H9 (cell line): ENCODE results near the gene LEPROT. TPM values are rescaled to one million over a fixed set of nuclear protein-coding genes. Genes with fewer than 3 reads are reported as not detected.

Experiments used
- DNase-seq: peaks from one replicate; pipeline ENCODE4 v3.0.0-alpha.2; 2017
- H2AFZ ChIP-seq: one replicate; pipeline ENCODE4 v1.6.1; 2013; ENCODE audit warnings: mild to moderate bottlenecking, low read length, control low read depth, moderate library complexity
- H2AK5ac ChIP-seq: 2 replicates; pipeline ENCODE4 v1.6.1; 2013; ENCODE audit warnings: low read length, control low read depth, mixed read lengths; ENCODE audit not compliant: insufficient read length
- H2BK120ac ChIP-seq: one replicate; pipeline ENCODE4 v1.6.1; 2013; ENCODE audit warnings: low read depth, mild to moderate bottlenecking, low read length, control low read depth, inconsistent platforms; ENCODE audit not compliant: poor library complexity, severe bottlenecking
- H2BK12ac ChIP-seq: 2 replicates; pipeline ENCODE4 v1.6.1; 2013; ENCODE audit warnings: low read length, control low read depth, mixed read lengths, low read depth; ENCODE audit not compliant: insufficient read length
- H2BK15ac ChIP-seq: 2 replicates; pipeline ENCODE4 v1.6.1; 2013; ENCODE audit warnings: low read depth, low read length, control low read depth
- H2BK20ac ChIP-seq: one replicate; pipeline ENCODE4 v1.6.1; 2013; ENCODE audit warnings: low read depth, mild to moderate bottlenecking, low read length, control low read depth, inconsistent platforms; ENCODE audit not compliant: poor library complexity, severe bottlenecking
- H2BK5ac ChIP-seq: 2 replicates; pipeline ENCODE4 v1.6.1; 2013; ENCODE audit warnings: low read length, control low read depth, mixed read lengths; ENCODE audit not compliant: insufficient read length
- H3K14ac ChIP-seq: 2 replicates; pipeline ENCODE4 v1.6.1; 2013; ENCODE audit warnings: low read length, control low read depth; ENCODE audit not compliant: insufficient read depth
- H3K18ac ChIP-seq: 2 replicates; pipeline ENCODE4 v1.6.1; 2013; ENCODE audit warnings: low read depth, mild to moderate bottlenecking, mixed read lengths, low read length, control low read depth; ENCODE audit not compliant: insufficient read length
- H3K23ac ChIP-seq: 2 replicates; pipeline ENCODE4 v1.6.1; 2013; ENCODE audit warnings: low read length, control low read depth, mixed read lengths, low read depth; ENCODE audit not compliant: insufficient read length
- H3K23me2 ChIP-seq: 2 replicates; pipeline ENCODE4 v1.6.1; 2013; ENCODE audit warnings: low read depth, mild to moderate bottlenecking, mixed read lengths, low read length, control low read depth; ENCODE audit not compliant: insufficient read length, poor library complexity, severe bottlenecking
- H3K27ac ChIP-seq: 2 replicates; pipeline ENCODE4 v1.5.1; 2013; ENCODE audit warnings: low read length, control low read depth, mixed read lengths, low read depth; ENCODE audit not compliant: insufficient read length
- H3K27me3 ChIP-seq: 2 replicates; pipeline ENCODE4 v1.6.1; 2013; ENCODE audit warnings: low read length, control low read depth, inconsistent platforms; ENCODE audit not compliant: insufficient read depth
- H3K4ac ChIP-seq: 2 replicates; pipeline ENCODE4 v1.6.1; 2013; ENCODE audit warnings: low read depth, mild to moderate bottlenecking, control low read depth, inconsistent platforms, low read length, moderate library complexity
- H3K4me1 ChIP-seq: 2 replicates; pipeline ENCODE4 v1.6.1; 2013; ENCODE audit warnings: low read length, control low read depth, inconsistent platforms; ENCODE audit not compliant: insufficient read depth
- H3K4me2 ChIP-seq: 2 replicates; pipeline ENCODE4 v1.6.1; 2013; ENCODE audit warnings: low read length, control low read depth, mixed read lengths; ENCODE audit not compliant: insufficient read length, insufficient read depth
- H3K56ac ChIP-seq: 2 replicates; pipeline ENCODE4 v1.6.1; 2013; ENCODE audit warnings: low read depth, mild to moderate bottlenecking, mixed read lengths, low read length, control low read depth; ENCODE audit not compliant: insufficient read length
- H3K79me1 ChIP-seq: 2 replicates; pipeline ENCODE4 v1.6.1; 2013; ENCODE audit warnings: low read depth, mild to moderate bottlenecking, moderate library complexity, low read length, control low read depth, inconsistent platforms; ENCODE audit not compliant: insufficient read depth, poor library complexity, severe bottlenecking
- H3K79me2 ChIP-seq: 2 replicates; pipeline ENCODE4 v1.6.1; 2013; ENCODE audit warnings: low read length, control low read depth, inconsistent platforms; ENCODE audit not compliant: insufficient read depth
- H3K9ac ChIP-seq: 2 replicates; pipeline ENCODE4 v1.6.1; 2013; ENCODE audit warnings: low read length, control low read depth, mixed read lengths; ENCODE audit not compliant: insufficient read length; ENCODE audit errors: extremely low read depth
- H3K9me3 ChIP-seq: one replicate; pipeline ENCODE4 v1.6.1; 2013; ENCODE audit warnings: low read depth, low read length, inconsistent platforms; ENCODE audit not compliant: control insufficient read depth
- H3T11ph ChIP-seq: one replicate; pipeline ENCODE4 v1.6.1; 2013; ENCODE audit warnings: mild to moderate bottlenecking, low read length, control low read depth, inconsistent platforms
- H4K20me1 ChIP-seq: one replicate; pipeline ENCODE4 v1.6.1; 2013; ENCODE audit not compliant: control insufficient read depth, insufficient read length, insufficient read depth
- H4K5ac ChIP-seq: 2 replicates; pipeline ENCODE4 v1.6.1; 2013; ENCODE audit warnings: low read depth, mild to moderate bottlenecking, mixed read lengths, low read length, control low read depth; ENCODE audit not compliant: insufficient read length
- H4K8ac ChIP-seq: replicated peaks from 2 replicates; pipeline ENCODE4 v1.6.1; 2013; ENCODE audit warnings: low read length, control low read depth, mixed read lengths, low read depth; ENCODE audit not compliant: insufficient read length
- H4K91ac ChIP-seq: 2 replicates; pipeline ENCODE4 v1.6.1; 2013; ENCODE audit warnings: low read depth, mild to moderate bottlenecking, moderate library complexity, mixed read lengths, low read length, control low read depth; ENCODE audit not compliant: insufficient read length
- H3K27ac Mint-ChIP-seq, 3 experiments: 2 replicates in 2 of 3; 3 replicates in 1 of 3; pipeline ENCODE4 v1.8.0; 2020 to 2021; ENCODE audit warnings: mixed read lengths in 3 of 3, mild to moderate bottlenecking in 1 of 3, moderate library complexity in 1 of 3
- H3K27me3 Mint-ChIP-seq: 2 replicates; pipeline ENCODE4 v1.8.0; 2021; ENCODE audit warnings: low read depth, mild to moderate bottlenecking, moderate library complexity, mixed read lengths
- H3K36me3 Mint-ChIP-seq, 3 experiments: 2 replicates in 2 of 3; 3 replicates in 1 of 3; pipeline ENCODE4 v1.8.0; 2020 to 2021; ENCODE audit warnings: low read depth in 3 of 3, mixed read lengths in 3 of 3; ENCODE audit not compliant: insufficient read depth in 1 of 3
- H3K4me1 Mint-ChIP-seq, 2 experiments: 2 replicates each; pipeline ENCODE4 v1.8.0; 2020; ENCODE audit warnings: mixed read lengths in 2 of 2
- H3K4me3 Mint-ChIP-seq, 2 experiments: 2 replicates in 1 of 2; 3 replicates in 1 of 2; pipeline ENCODE4 v1.8.0; 2020 to 2021; ENCODE audit warnings: mild to moderate bottlenecking in 2 of 2, mixed read lengths in 2 of 2, moderate library complexity in 1 of 2
- H3K9me3 Mint-ChIP-seq, 2 experiments: 2 replicates in 1 of 2; 3 replicates in 1 of 2; pipeline ENCODE4 v1.8.0; 2020; ENCODE audit warnings: mild to moderate bottlenecking in 2 of 2, mixed read lengths in 2 of 2, moderate library complexity in 1 of 2
- WGBS: extraction: QIAGEN DNeasy Blood & Tissue Kit; methylation state at CpG from one replicate; pipeline ENCODE4 v1.1.7; 2013; ENCODE audit warnings: missing lambda C conversion rate, low lambda C conversion rate, mixed read lengths; ENCODE audit not compliant: insufficient read length; ENCODE audit errors: extremely low coverage; 5-methylcytosine and 5-hydroxymethylcytosine counted together
- total RNA-seq: library from RNA; stranded (reverse); gene quantifications from 2 replicates; pipeline ENCODE4 v1.2.1, GENCODE V29; 2021
- TF ChIP-seq, protein P1 (sequence below): fragments of 200-600 bp; sonication (generic); conservative IDR thresholded peaks from 3 replicates; pipeline ENCODE4 v1.8.0; 2021; ENCODE audit warnings: antibody characterized with exemption, mild to moderate bottlenecking

Gene LEPROT
- total RNA-seq, 1 experiment from 2014 or later, result 32.6 TPM

DNA sequence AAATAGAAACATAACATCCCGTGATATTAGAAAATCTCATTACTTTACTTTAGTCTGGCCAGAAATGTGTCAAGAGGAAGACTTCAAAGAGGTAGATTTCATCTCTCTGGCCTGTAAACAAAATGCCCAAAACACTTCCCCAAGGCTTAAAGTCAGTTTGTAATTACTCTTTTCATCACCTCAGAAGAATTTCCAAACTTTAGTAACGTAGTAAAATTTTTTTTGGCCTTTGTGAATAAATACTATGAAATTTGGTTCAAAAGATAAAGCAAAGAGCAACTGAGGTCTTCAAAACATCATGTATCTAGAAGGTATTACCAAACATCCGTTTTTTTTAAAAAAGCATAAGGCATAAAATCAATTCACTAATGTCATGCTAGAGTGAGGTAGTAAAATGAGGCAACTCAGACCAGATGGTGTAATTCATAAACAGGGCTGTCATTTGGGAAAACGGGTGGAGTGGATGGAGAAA is 51.4 kb downstream of the LEPROT start:
- TF ChIP-seq, protein P1, sequence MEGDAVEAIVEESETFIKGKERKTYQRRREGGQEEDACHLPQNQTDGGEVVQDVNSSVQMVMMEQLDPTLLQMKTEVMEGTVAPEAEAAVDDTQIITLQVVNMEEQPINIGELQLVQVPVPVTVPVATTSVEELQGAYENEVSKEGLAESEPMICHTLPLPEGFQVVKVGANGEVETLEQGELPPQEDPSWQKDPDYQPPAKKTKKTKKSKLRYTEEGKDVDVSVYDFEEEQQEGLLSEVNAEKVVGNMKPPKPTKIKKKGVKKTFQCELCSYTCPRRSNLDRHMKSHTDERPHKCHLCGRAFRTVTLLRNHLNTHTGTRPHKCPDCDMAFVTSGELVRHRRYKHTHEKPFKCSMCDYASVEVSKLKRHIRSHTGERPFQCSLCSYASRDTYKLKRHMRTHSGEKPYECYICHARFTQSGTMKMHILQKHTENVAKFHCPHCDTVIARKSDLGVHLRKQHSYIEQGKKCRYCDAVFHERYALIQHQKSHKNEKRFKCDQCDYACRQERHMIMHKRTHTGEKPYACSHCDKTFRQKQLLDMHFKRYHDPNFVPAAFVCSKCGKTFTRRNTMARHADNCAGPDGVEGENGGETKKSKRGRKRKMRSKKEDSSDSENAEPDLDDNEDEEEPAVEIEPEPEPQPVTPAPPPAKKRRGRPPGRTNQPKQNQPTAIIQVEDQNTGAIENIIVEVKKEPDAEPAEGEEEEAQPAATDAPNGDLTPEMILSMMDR, result no peak
- no peak overlapping the region for H3K4ac ChIP-seq
- no peak overlapping the region for H3K4me2 ChIP-seq
- no peak overlapping the region for H2BK12ac ChIP-seq
- WGBS, result no CpG with 5 or more reads among the region's 4 CpGs
- H4K20me1 ChIP-seq, result no peaks in the 10 kb centered on the region
- no peak overlapping the region for H3K23ac ChIP-seq
- H2BK120ac ChIP-seq, result no peak overlapping the region
- H2AK5ac ChIP-seq, result no peak overlapping the region
- no peaks in the 10 kb centered on the region for H3K23me2 ChIP-seq
- no peaks in the 10 kb centered on the region for H3K36me3 Mint-ChIP-seq
- peaks cover 5 to 11% of the 10 kb centered on the region in 2 experiments for H3K4me1 Mint-ChIP-seq
- no peaks in the 10 kb centered on the region for H3K9me3 Mint-ChIP-seq
- no peaks in the 10 kb centered on the region for H3K27me3 ChIP-seq
- H3K79me1 ChIP-seq, result no peaks in the 10 kb centered on the region
- no peaks in the 10 kb centered on the region; the same call in 1 of the 2 replicates for H3K27me3 Mint-ChIP-seq
- H2BK5ac ChIP-seq, result no peak overlapping the region
- no peak overlapping the region for H4K8ac ChIP-seq
- no peak overlapping the region for H3K4me3 Mint-ChIP-seq
- H2BK15ac ChIP-seq, result no peak overlapping the region
- H2AFZ ChIP-seq, result no peak overlapping the region
- H4K5ac ChIP-seq, result no peak overlapping the region
- H3K14ac ChIP-seq, result no peak overlapping the region
- no peaks in the 10 kb centered on the region for H3K79me2 ChIP-seq
- no peak overlapping the region for H3K9ac ChIP-seq
- no peak overlapping the region for H2BK20ac ChIP-seq
- no peak overlapping the region for H3T11ph ChIP-seq
- H3K9me3 ChIP-seq, result no peaks in the 10 kb centered on the region
- no peak overlapping the region for H3K56ac ChIP-seq
- H4K91ac ChIP-seq, result no peak overlapping the region
- H3K27ac ChIP-seq, result no peak overlapping the region
- no peak overlapping the region for H3K27ac Mint-ChIP-seq
- DNase-seq, result no peak
- no peak overlapping the region for H3K18ac ChIP-seq
- H3K4me1 ChIP-seq, result no peaks in the 10 kb centered on the region
